ENCODE measurements around the gene KCNQ1.

- TF ChIP-seq POLR2A (IDR thresholded peaks at IDR 0.05) (no peak), POLR2AphosphoS5 (IDR thresholded peaks at IDR 0.05) (no peak), CTCF (IDR thresholded peaks at IDR 0.05) (no peak)
These were observed 8.7 kb upstream of the KCNQ1 start for GRCh38 chr11:2436013-2436520.
